ENCODE data around the gene SYTL1. TPM values are rescaled to one million over a fixed set of nuclear protein-coding genes. Genes with fewer than 3 reads are reported as not detected.
A peak's percentile ranks its signal among the peaks of the same experiment; 100 is the strongest.

The SYTL1 gene
- total RNA-seq, 1 experiment from 2014 or later = 75.9 TPM

GRCh38 chr1:27361553-27361952 is 19.7 kb downstream of the SYTL1 start (continued):
- no peak for TF ChIP-seq CTCF (IDR thresholded peaks at IDR 0.05 in 2 of 3, conservative IDR thresholded peaks at IDR 0.05 in 1 of 3; ENCODE audit: borderline replicate concordance in 1 of 3, insufficient read depth in 1 of 3, low read depth in 2 of 3, low read length in 2 of 3)
- TF ChIP-seq ZNF274 (IDR thresholded peaks at IDR 0.05; ENCODE audit: low read depth, low read length) = no peak
- no peak for TF ChIP-seq SRF (IDR thresholded peaks at IDR 0.05; ENCODE audit: low read depth)

GRCh38 chr1:27363766-27364695 is 22.2 kb downstream of the SYTL1 start:
- ChIA-PET RAD21 (ENCODE audit: low non-redundant PET in 1 of 2, low total read pairs in 2 of 2, uncharacterized antibody in 2 of 2, unreplicated experiment in 2 of 2) (no interaction called here), CTCF (no interaction called here), POLR2A (interaction anchor here (0.7 kb wide), 1 partner anchor 13 kb away, joined by 4 read pairs; no protein-coding TSS in a partner anchor)
- Histone ChIP-seq H2AFZ (ENCODE audit: low read depth, low read length, poor library complexity, severe bottlenecking) (no peak overlapping the region), H3K4me1 (ENCODE audit: control insufficient read depth in 1 of 2, insufficient read depth in 2 of 2, low read length in 2 of 2) (peaks cover 12 to 32% of the 10 kb centered on the region in 2 experiments), H3K27ac (ENCODE audit: low read depth, low read length) (peak overlapping the region; percentile 100; the same call in 1 of the 2 replicates), H3K9me3 (ENCODE audit: control insufficient read depth in 1 of 2, insufficient read depth in 1 of 2, low read depth in 1 of 2, low read length in 2 of 2) (no peaks in the 10 kb centered on the region), H3K9me2 (ENCODE audit: insufficient read depth) (no peaks in the 10 kb centered on the region), H3K4me2 (ENCODE audit: low read length) (no peak overlapping the region), H3K4me3 (replicated peaks in 1 of 2; ENCODE audit: low read depth in 1 of 2, low read length in 2 of 2) (no peak overlapping the region), H3K36me3 (ENCODE audit: control insufficient read depth in 1 of 2, insufficient read depth in 2 of 2, low read length in 2 of 2) (peaks cover 0 to 4% of the 10 kb centered on the region in 2 experiments; a peak in 1 of 4 replicates), H3K9ac (ENCODE audit: low read length) (no peak overlapping the region), H4K20me1 (ENCODE audit: insufficient read depth) (no peaks in the 10 kb centered on the region), H3K79me2 (ENCODE audit: insufficient read depth, low read length) (peaks cover 3% of the 10 kb centered on the region; the same call in 1 of the 2 replicates), H3K27me3 (ENCODE audit: insufficient read depth, low read length) (no peaks in the 10 kb centered on the region)
- BruUV-seq (replicated peaks) = no TSS peak
- intact Hi-C loops (cut with micrococcal nuclease) = no loop called here
- no peak for TF ChIP-seq POLR2A (IDR thresholded peaks at IDR 0.05; ENCODE audit: borderline replicate concordance, extremely low read depth, insufficient read depth, insufficient read length)
- no peak for TF ChIP-seq CBX3 (IDR thresholded peaks at IDR 0.05; ENCODE audit: low read depth)
- TF ChIP-seq JUND (IDR thresholded peaks at IDR 0.05) = no peak
- TF ChIP-seq ZFX (IDR thresholded peaks at IDR 0.05) = no peak
- no peak for TF ChIP-seq SP1 (IDR thresholded peaks at IDR 0.05; ENCODE audit: low read depth)
- no peak for TF ChIP-seq ATF3 (IDR thresholded peaks at IDR 0.05)
- no peak for TF ChIP-seq REST (IDR thresholded peaks at IDR 0.05; ENCODE audit: low read depth)
- no peak for DNase-seq (ENCODE audit: low read depth, low spot score)
- no peak for ATAC-seq
